GM13977 (cell line): Measurements from ENCODE around the gene EPHA6.

Source experiments
- DNase-seq: peaks from one replicate; pipeline ENCODE4 v3.0.0; 2012; ENCODE audit warnings: low spot score
- in situ Hi-C: fragments of 300-500 bp; cut with MboI; formaldehyde crosslinking; loops from one replicate; pipeline ENCODE4 v1.12.0; 2022; ENCODE audit warnings: low sequenced_read_pairs, low pct_unique_long_range_greater_than_20kb, mixed read lengths, inconsistent platforms; ENCODE audit not compliant: unreplicated experiment
- TF ChIP-seq, protein P1 (sequence below): IDR thresholded peaks from 2 replicates; pipeline ENCODE4 v1.5.1; 2012; ENCODE audit warnings: mild to moderate bottlenecking, control low read depth; ENCODE audit not compliant: insufficient read depth; ENCODE audit errors: extremely low read depth, missing control alignments

The EPHA6 gene

GRCh38 chr3:96843505-96844203 is 29.3 kb downstream of the EPHA6 start:
- no peak for DNase-seq
- TF ChIP-seq, protein P1, sequence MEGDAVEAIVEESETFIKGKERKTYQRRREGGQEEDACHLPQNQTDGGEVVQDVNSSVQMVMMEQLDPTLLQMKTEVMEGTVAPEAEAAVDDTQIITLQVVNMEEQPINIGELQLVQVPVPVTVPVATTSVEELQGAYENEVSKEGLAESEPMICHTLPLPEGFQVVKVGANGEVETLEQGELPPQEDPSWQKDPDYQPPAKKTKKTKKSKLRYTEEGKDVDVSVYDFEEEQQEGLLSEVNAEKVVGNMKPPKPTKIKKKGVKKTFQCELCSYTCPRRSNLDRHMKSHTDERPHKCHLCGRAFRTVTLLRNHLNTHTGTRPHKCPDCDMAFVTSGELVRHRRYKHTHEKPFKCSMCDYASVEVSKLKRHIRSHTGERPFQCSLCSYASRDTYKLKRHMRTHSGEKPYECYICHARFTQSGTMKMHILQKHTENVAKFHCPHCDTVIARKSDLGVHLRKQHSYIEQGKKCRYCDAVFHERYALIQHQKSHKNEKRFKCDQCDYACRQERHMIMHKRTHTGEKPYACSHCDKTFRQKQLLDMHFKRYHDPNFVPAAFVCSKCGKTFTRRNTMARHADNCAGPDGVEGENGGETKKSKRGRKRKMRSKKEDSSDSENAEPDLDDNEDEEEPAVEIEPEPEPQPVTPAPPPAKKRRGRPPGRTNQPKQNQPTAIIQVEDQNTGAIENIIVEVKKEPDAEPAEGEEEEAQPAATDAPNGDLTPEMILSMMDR: no peak
- in situ Hi-C loops: no loop called here

- TF ChIP-seq, protein P1: no peak
- in situ Hi-C loops: no loop called here
- no peak for DNase-seq
Observed at GRCh38 chr3:96844204-96844514, 29.8 kb downstream of the EPHA6 start.

GRCh38 chr3:96852849-96853248 is 38.5 kb downstream of the EPHA6 start:
- in situ Hi-C loops: loop anchor here (25.0 kb wide), 1 partner anchor 859 kb away; no protein-coding TSS in a partner anchor
- no peak for DNase-seq
- TF ChIP-seq, protein P1: no peak

GRCh38 chr3:96860882-96861281 is 46.5 kb downstream of the EPHA6 start:
- TF ChIP-seq, protein P1: no peak
- no peak for DNase-seq
- in situ Hi-C loops: loop anchor here (25.0 kb wide), 1 partner anchor 851 kb away; no protein-coding TSS in a partner anchor

- in situ Hi-C loops: loop anchor here (25.0 kb wide), 1 partner anchor 849 kb away; no protein-coding TSS in a partner anchor
- TF ChIP-seq, protein P1: peak; percentile 74
- no peak for DNase-seq
Observed at GRCh38 chr3:96863129-96863740, 48.8 kb downstream of the EPHA6 start.

DNA sequence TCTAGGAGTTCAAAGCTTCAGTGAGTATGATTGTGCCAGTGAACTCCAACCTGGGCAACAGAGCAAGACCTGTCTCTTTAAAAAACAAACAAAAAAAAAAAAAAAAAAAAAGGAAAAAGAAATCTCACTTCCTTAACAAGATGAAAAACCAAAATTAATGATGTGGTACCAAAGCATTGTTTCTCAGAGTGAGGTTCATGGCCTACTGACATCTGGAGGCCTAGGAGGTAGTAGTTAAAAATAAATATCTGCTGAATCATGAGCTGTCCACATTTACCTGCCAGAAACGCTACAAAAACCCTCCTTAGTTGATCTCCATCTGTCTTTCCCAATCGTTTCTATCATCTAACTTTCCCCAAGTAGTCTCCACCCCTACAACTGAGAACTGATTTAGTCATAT is 51.2 kb downstream of the EPHA6 start:
- TF ChIP-seq, protein P1: no peak
- DNase-seq: no peak
- in situ Hi-C loops: loop anchor here (25.0 kb wide), 1 partner anchor 847 kb away; no protein-coding TSS in a partner anchor
